ENCODE results near the gene TPSAB1. TPM values are rescaled to one million over a fixed set of nuclear protein-coding genes. Genes with fewer than 3 reads are reported as not detected.

The TPSAB1 gene
- total RNA-seq, 1 experiment from 2014 or later = not detected

DNA sequence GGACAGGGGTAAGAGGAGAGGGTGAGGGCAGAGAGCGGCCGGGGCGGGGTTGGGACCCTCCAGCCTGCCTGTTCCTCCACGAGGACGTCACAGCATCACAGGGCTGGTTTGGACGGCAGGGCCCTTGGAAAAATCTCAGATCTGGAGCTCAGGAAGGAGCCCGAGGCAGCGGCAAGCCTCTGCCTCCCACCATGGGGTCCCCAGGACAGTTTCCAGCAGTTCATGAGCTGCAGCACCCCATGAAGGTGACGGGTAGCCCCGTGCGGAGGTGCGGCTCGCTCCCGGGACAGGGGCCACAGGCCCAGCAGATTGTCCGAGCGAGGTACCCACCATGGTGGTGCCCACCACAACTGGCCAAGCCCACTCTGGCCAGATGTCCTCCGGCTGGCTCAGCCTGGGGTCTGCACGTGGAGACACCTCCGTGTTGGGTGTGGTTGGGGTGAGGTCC is 36.7 kb downstream of the TPSAB1 start:
- no peak for DNase-seq
- Histone ChIP-seq H3K27me3 (ENCODE audit: low read length) (no peaks in the 10 kb centered on the region), H3K9ac (ENCODE audit: low read length) (no peak overlapping the region), H3K4me3 (ENCODE audit: low read length) (no peak overlapping the region), H3K27ac (ENCODE audit: low read length) (no peak overlapping the region), H4K20me1 (ENCODE audit: insufficient read depth, low read depth, low read length) (peaks cover 7% of the 10 kb centered on the region; the same call in 1 of the 2 replicates), H3K36me3 (ENCODE audit: insufficient read depth, low read length) (no peaks in the 10 kb centered on the region), H3K9me3 (ENCODE audit: low read length) (no peaks in the 10 kb centered on the region), H2AFZ (ENCODE audit: low read length) (no peak overlapping the region), H3K9me2 (replicated peaks; ENCODE audit: insufficient read depth, low read length) (no peaks in the 10 kb centered on the region), H3K4me2 (ENCODE audit: low read depth, low read length, poor library complexity, severe bottlenecking) (no peak overlapping the region), H3K4me1 (ENCODE audit: low read length) (peaks cover 2% of the 10 kb centered on the region), H3K79me2 (ENCODE audit: low read length) (no peaks in the 10 kb centered on the region)

GRCh38 chr16:1277617-1278282 is 37.2 kb downstream of the TPSAB1 start:
- Histone ChIP-seq H3K4me2 (ENCODE audit: low read depth, low read length, poor library complexity, severe bottlenecking) (no peak overlapping the region), H3K4me1 (ENCODE audit: low read length) (peaks cover 2% of the 10 kb centered on the region; the same call in 1 of the 2 replicates), H3K79me2 (ENCODE audit: low read length) (no peaks in the 10 kb centered on the region), H3K9ac (ENCODE audit: low read length) (no peak overlapping the region), H3K36me3 (ENCODE audit: insufficient read depth, low read length) (no peaks in the 10 kb centered on the region), H3K9me2 (replicated peaks; ENCODE audit: insufficient read depth, low read length) (no peaks in the 10 kb centered on the region), H3K27me3 (ENCODE audit: low read length) (no peaks in the 10 kb centered on the region), H3K27ac (ENCODE audit: low read length) (no peak overlapping the region), H3K9me3 (ENCODE audit: low read length) (no peaks in the 10 kb centered on the region), H3K4me3 (ENCODE audit: low read length) (no peak overlapping the region), H2AFZ (ENCODE audit: low read length) (no peak overlapping the region), H4K20me1 (ENCODE audit: insufficient read depth, low read depth, low read length) (peaks cover 5% of the 10 kb centered on the region; the same call in 1 of the 2 replicates)
- no peak for DNase-seq

DNA sequence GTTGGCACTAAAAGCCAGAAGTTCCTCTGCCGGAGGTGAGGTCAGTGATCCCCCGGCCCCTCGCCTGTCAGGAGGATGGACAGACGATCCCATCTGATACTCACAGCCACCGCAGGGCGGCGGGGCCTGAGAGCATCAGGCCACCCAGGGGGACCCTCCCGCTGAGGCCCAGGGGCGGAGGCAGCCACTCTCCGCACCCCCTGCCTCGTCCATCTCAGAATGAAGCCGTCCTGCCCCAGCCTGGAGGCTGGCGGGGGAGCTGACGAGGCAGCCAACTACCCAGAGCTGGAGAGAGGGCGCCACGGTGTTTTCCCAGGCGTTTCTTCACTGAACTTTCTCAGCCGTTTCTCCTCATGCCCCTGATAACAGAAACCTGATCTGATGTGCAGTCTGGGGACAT is 38.0 kb downstream of the TPSAB1 start:
- H3K9ac ChIP-seq (ENCODE audit: low read length) = no peak overlapping the region
- H3K27me3 ChIP-seq (ENCODE audit: low read length) = no peaks in the 10 kb centered on the region
- H3K9me3 ChIP-seq (ENCODE audit: low read length) = no peaks in the 10 kb centered on the region
- no peak overlapping the region for H2AFZ ChIP-seq (ENCODE audit: low read length)
- H3K4me1 ChIP-seq (ENCODE audit: low read length) = peaks cover 2% of the 10 kb centered on the region; the same call in 1 of the 2 replicates
- peaks cover 5% of the 10 kb centered on the region; the same call in 1 of the 2 replicates for H4K20me1 ChIP-seq (ENCODE audit: insufficient read depth, low read depth, low read length)
- no peaks in the 10 kb centered on the region for H3K79me2 ChIP-seq (ENCODE audit: low read length)
- H3K36me3 ChIP-seq (ENCODE audit: insufficient read depth, low read length) = no peaks in the 10 kb centered on the region
- no peak overlapping the region for H3K4me3 ChIP-seq (ENCODE audit: low read length)
- no peak for DNase-seq
- no peaks in the 10 kb centered on the region for H3K9me2 ChIP-seq (replicated peaks; ENCODE audit: insufficient read depth, low read length)
- no peak overlapping the region for H3K4me2 ChIP-seq (ENCODE audit: low read depth, low read length, poor library complexity, severe bottlenecking)
- no peak overlapping the region for H3K27ac ChIP-seq (ENCODE audit: low read length)

DNA sequence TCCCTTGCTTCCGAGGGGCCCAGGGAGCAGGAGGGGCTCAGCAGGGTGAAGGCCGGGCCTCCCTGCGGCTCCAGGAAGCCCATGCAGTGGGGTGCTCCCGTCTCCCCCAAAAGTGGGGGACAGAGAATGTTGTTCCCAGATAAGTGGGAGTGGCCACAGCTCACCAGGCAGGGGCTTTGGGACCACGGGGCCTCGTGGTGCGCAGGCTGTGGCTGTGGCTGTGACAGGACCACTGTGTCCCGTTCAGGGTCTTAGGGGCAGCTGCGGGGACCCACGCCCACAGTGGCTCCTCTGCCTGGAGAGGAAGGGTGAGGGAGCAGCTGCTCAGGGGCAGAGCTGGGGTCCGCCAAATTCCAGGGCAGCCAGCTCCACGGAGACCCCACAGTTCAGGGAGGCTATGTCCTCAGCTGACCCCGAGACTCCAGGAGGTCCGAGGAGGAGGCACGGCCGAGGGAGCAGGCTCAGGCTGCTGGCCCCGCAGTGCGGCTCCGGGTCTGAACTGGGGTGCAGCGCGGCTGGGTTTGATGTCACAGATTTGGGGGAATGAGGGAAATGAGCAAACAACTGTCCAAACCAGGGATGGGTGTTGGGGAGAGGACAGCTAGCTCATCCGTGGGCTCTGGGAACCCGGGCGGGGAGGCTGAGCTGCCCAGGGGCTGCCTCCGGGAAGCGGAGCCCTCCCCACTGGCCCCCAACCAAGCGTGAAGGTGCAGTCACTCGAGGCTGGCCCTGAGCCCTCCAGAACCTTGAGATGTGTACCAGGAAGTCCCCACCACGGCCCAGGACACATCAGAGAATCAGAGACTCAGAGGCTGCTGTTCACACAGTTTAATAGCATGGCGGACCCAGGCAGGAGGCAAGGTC is 38.8 kb downstream of the TPSAB1 start:
- Histone ChIP-seq H3K9me2 (replicated peaks; ENCODE audit: insufficient read depth, low read length) (no peaks in the 10 kb centered on the region), H3K79me2 (ENCODE audit: low read length) (no peaks in the 10 kb centered on the region), H3K27me3 (ENCODE audit: low read length) (no peaks in the 10 kb centered on the region), H4K20me1 (ENCODE audit: insufficient read depth, low read depth, low read length) (peaks cover 5% of the 10 kb centered on the region; the same call in 1 of the 2 replicates), H3K9me3 (ENCODE audit: low read length) (no peaks in the 10 kb centered on the region), H3K36me3 (ENCODE audit: insufficient read depth, low read length) (no peaks in the 10 kb centered on the region), H2AFZ (ENCODE audit: low read length) (no peak overlapping the region), H3K4me3 (ENCODE audit: low read length) (no peak overlapping the region), H3K4me1 (ENCODE audit: low read length) (peaks cover 2% of the 10 kb centered on the region; the same call in 1 of the 2 replicates), H3K27ac (ENCODE audit: low read length) (no peak overlapping the region), H3K9ac (ENCODE audit: low read length) (no peak overlapping the region), H3K4me2 (ENCODE audit: low read depth, low read length, poor library complexity, severe bottlenecking) (no peak overlapping the region)
- DNase-seq = no peak

DNA sequence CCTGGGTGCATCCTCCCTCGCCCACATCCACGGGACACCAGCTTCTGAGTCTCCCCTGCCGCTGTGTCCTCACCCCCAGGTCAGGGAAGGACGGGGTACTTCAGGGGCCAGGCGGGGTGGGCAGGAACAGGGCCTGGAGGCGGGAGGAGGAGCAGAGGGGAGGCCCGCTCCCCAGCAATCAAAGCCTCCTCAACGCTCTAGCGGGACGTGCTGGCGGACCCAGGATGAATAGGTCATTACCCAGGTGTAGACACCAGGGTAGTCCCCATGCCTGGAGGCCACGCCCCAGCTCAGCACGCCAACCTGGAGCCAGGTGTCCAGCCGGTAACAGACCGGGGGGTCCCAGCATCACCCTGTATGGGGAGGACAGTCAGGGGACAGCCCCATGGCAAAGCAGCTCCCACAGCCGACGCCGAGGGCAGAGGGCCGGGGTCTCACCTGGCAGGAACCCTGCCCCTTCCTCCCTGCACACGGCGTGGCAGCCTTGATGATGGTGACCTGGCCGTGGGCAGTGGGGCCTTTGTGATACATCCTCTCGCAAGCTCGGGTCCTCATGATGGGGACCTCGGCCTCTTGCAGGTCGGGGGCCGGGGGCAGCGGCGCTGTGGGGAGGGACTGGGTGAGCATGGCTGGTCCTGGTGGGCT is 39.6 kb downstream of the TPSAB1 start:
- Histone ChIP-seq H3K4me3 (ENCODE audit: low read length) (no peak overlapping the region), H3K9me2 (replicated peaks; ENCODE audit: insufficient read depth, low read length) (no peaks in the 10 kb centered on the region)

DNA sequence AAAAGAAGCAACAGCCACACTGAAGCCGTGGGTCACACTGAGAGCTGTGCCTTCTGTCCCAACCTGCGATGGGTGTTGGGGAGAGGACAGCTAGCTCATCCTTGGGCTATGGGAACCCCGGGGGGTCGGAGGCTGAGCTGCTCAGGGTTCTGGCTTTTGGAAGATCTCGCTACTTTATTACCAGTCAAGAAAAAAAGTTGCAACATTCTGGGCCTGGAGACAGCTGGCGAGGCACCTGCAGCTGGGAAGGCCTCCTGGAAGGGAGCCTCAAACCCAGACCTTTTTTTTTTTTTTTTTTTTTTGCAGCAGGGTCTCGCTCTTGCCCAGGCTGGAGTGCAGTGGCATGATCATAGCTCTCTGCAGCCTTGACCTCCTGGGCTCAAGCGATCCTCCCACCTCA is 40.3 kb downstream of the TPSAB1 start:
- no peak overlapping the region for H3K9ac ChIP-seq (ENCODE audit: low read length)
- H3K9me2 ChIP-seq (replicated peaks; ENCODE audit: insufficient read depth, low read length) = no peaks in the 10 kb centered on the region
- no peak overlapping the region for H2AFZ ChIP-seq (ENCODE audit: low read length)
- no peak overlapping the region for H3K27ac ChIP-seq (ENCODE audit: low read length)
- H3K4me3 ChIP-seq (ENCODE audit: low read length) = no peak overlapping the region
- H3K9me3 ChIP-seq (ENCODE audit: low read length) = no peaks in the 10 kb centered on the region
- H3K4me1 ChIP-seq (ENCODE audit: low read length) = peaks cover 2% of the 10 kb centered on the region; the same call in 1 of the 2 replicates
- no peaks in the 10 kb centered on the region for H3K79me2 ChIP-seq (ENCODE audit: low read length)
- no peak overlapping the region for H3K4me2 ChIP-seq (ENCODE audit: low read depth, low read length, poor library complexity, severe bottlenecking)
- H4K20me1 ChIP-seq (ENCODE audit: insufficient read depth, low read depth, low read length) = peaks cover 5% of the 10 kb centered on the region; the same call in 1 of the 2 replicates
- no peak for DNase-seq
- no peaks in the 10 kb centered on the region for H3K27me3 ChIP-seq (ENCODE audit: low read length)
- H3K36me3 ChIP-seq (ENCODE audit: insufficient read depth, low read length) = no peaks in the 10 kb centered on the region

More for the DNA sequence above, 39.6 kb downstream of the TPSAB1 start:
- Histone ChIP-seq H2AFZ (ENCODE audit: low read length) (no peak overlapping the region), H3K9me3 (ENCODE audit: low read length) (no peaks in the 10 kb centered on the region), H3K27me3 (ENCODE audit: low read length) (no peaks in the 10 kb centered on the region), H3K79me2 (ENCODE audit: low read length) (no peaks in the 10 kb centered on the region), H3K9ac (ENCODE audit: low read length) (no peak overlapping the region), H3K4me1 (ENCODE audit: low read length) (peaks cover 2% of the 10 kb centered on the region; the same call in 1 of the 2 replicates), H3K4me2 (ENCODE audit: low read depth, low read length, poor library complexity, severe bottlenecking) (no peak overlapping the region), H3K36me3 (ENCODE audit: insufficient read depth, low read length) (no peaks in the 10 kb centered on the region), H4K20me1 (ENCODE audit: insufficient read depth, low read depth, low read length) (peaks cover 5% of the 10 kb centered on the region; the same call in 1 of the 2 replicates), H3K27ac (ENCODE audit: low read length) (no peak overlapping the region)
- DNase-seq = no peak

DNA sequence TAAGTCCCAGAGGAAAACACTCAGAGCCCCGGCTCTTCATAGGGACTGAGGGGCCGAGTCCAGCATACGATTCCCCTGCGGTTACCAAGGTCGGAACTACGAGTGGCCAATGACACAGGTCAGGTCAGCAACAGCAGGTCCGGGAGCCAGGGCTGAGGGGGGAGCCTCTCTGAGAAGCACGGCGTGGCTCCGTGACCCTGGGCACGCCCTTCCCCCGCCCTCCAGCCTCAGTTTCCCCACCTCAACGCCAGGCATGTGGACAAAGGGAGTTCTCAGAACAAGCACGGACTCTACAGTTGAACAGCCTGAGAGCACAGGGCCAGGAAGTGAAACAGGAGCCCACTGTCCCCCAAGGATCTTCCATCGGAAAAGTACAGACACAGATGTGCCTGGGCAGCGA is 41.0 kb downstream of the TPSAB1 start:
- Histone ChIP-seq H3K36me3 (ENCODE audit: insufficient read depth, low read length) (no peaks in the 10 kb centered on the region), H3K27me3 (ENCODE audit: low read length) (no peaks in the 10 kb centered on the region), H3K79me2 (ENCODE audit: low read length) (no peaks in the 10 kb centered on the region), H3K27ac (ENCODE audit: low read length) (no peak overlapping the region), H3K9ac (ENCODE audit: low read length) (no peak overlapping the region), H4K20me1 (ENCODE audit: insufficient read depth, low read depth, low read length) (peaks cover 5% of the 10 kb centered on the region; the same call in 1 of the 2 replicates), H3K9me2 (replicated peaks; ENCODE audit: insufficient read depth, low read length) (no peaks in the 10 kb centered on the region), H2AFZ (ENCODE audit: low read length) (no peak overlapping the region), H3K9me3 (ENCODE audit: low read length) (no peaks in the 10 kb centered on the region), H3K4me1 (ENCODE audit: low read length) (peaks cover 2% of the 10 kb centered on the region; the same call in 1 of the 2 replicates), H3K4me3 (ENCODE audit: low read length) (no peak overlapping the region), H3K4me2 (ENCODE audit: low read depth, low read length, poor library complexity, severe bottlenecking) (no peak overlapping the region)
- no peak for DNase-seq
